Measurements from ENCODE around the gene SIPA1. TPM values are rescaled to one million over a fixed set of nuclear protein-coding genes. Genes with fewer than 3 reads are reported as not detected.

Gene SIPA1
- total and polyA plus RNA-seq, 9 of the 15 experiments (the other 6 are each of a cell fraction or from before 2014, with no cell fraction given) = 0.25 to 85.8 (median 16.8) TPM

- TF ChIP-seq CHD7 (IDR thresholded peaks at IDR 0.05; ENCODE audit: low read depth, low read length) (no peak), TFAM (CRISPR knock-in tag; conservative IDR thresholded peaks at IDR 0.05) (no peak), DIDO1 (tag; IDR thresholded peaks at IDR 0.05; ENCODE audit: low read depth) (peak; percentile 75), RBM39 (optimal IDR thresholded peaks at IDR 0.05; ENCODE audit: low read depth, low read length) (no peak)
- TF ChIP-seq, protein P1, sequence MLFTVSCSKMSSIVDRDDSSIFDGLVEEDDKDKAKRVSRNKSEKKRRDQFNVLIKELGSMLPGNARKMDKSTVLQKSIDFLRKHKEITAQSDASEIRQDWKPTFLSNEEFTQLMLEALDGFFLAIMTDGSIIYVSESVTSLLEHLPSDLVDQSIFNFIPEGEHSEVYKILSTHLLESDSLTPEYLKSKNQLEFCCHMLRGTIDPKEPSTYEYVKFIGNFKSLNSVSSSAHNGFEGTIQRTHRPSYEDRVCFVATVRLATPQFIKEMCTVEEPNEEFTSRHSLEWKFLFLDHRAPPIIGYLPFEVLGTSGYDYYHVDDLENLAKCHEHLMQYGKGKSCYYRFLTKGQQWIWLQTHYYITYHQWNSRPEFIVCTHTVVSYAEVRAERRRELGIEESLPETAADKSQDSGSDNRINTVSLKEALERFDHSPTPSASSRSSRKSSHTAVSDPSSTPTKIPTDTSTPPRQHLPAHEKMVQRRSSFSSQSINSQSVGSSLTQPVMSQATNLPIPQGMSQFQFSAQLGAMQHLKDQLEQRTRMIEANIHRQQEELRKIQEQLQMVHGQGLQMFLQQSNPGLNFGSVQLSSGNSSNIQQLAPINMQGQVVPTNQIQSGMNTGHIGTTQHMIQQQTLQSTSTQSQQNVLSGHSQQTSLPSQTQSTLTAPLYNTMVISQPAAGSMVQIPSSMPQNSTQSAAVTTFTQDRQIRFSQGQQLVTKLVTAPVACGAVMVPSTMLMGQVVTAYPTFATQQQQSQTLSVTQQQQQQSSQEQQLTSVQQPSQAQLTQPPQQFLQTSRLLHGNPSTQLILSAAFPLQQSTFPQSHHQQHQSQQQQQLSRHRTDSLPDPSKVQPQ (CRISPR knock-in tag; IDR thresholded peaks at IDR 0.05; ENCODE audit: borderline replicate concordance) = no peak
These were observed 22.5 kb upstream of the SIPA1 start, which contains the start of gene PCNX3 (continued) for GRCh38 chr11:65615229-65615949.
